IPS-18a (cell line): ENCODE data around the gene SLC38A1.

Experiments used
- H3K27ac ChIP-seq: one replicate; pipeline ENCODE4 v1.5.1; 2013; ENCODE audit warnings: low read length
- H3K27me3 ChIP-seq: one replicate; pipeline ENCODE4 v1.6.1; 2013; ENCODE audit warnings: mild to moderate bottlenecking, low read length; ENCODE audit not compliant: control insufficient read depth, insufficient read depth
- H3K36me3 ChIP-seq: one replicate; pipeline ENCODE4 v1.6.1; 2013; ENCODE audit warnings: low read depth, low read length; ENCODE audit not compliant: control insufficient read depth
- H3K4me1 ChIP-seq: one replicate; pipeline ENCODE4 v1.6.1; 2013; ENCODE audit warnings: low read depth, low read length; ENCODE audit not compliant: control insufficient read depth
- H3K4me3 ChIP-seq: one replicate; pipeline ENCODE4 v1.5.1; 2013; ENCODE audit warnings: low read length
- H3K9ac ChIP-seq: one replicate; pipeline ENCODE4 v1.6.1; 2013; ENCODE audit warnings: mild to moderate bottlenecking, low read length, moderate library complexity
- H3K9me3 ChIP-seq: one replicate; pipeline ENCODE4 v1.6.1; 2013; ENCODE audit warnings: low read depth, low read length; ENCODE audit not compliant: control insufficient read depth

SLC38A1 gene

DNA sequence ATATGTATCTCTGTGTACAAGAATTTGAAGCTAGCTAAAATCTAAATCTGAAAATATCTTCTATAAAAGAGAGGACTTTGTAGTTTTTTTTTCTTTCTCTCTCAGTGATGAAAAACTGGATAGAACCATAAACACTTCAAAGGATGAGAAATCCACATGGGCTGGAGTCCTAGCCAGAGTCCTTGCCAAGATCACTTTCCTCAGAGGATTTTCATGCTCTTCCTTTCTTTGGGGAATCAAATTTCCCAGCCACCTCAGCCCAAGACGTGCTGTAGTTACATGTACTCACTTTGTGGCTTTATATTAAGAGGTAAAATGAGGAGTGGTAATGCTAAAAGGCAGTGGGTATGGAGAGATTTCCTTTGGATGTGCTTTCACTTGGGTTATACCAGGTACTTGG is 110.3 kb downstream of the SLC38A1 start:
- H3K27ac ChIP-seq = no peak overlapping the region

GRCh38 chr12:46154221-46154985 is 114.4 kb downstream of the SLC38A1 start:
- Histone ChIP-seq H3K27ac (no peak overlapping the region), H3K4me1 (no peaks in the 10 kb centered on the region), H3K27me3 (no peaks in the 10 kb centered on the region), H3K36me3 (no peaks in the 10 kb centered on the region), H3K9me3 (no peaks in the 10 kb centered on the region), H3K4me3 (no peak overlapping the region), H3K9ac (no peak overlapping the region)

More for the DNA sequence above, 110.3 kb downstream of the SLC38A1 start:
- H3K36me3 ChIP-seq = no peaks in the 10 kb centered on the region
- no peaks in the 10 kb centered on the region for H3K9me3 ChIP-seq
- no peak overlapping the region for H3K9ac ChIP-seq
- H3K4me3 ChIP-seq = no peak overlapping the region
- H3K27me3 ChIP-seq = no peaks in the 10 kb centered on the region
- H3K4me1 ChIP-seq = no peaks in the 10 kb centered on the region

- Histone ChIP-seq H3K9ac (no peak overlapping the region), H3K9me3 (no peaks in the 10 kb centered on the region), H3K27me3 (no peaks in the 10 kb centered on the region)
Measured at GRCh38 chr12:46153268-46153872, 115.5 kb downstream of the SLC38A1 start.

DNA sequence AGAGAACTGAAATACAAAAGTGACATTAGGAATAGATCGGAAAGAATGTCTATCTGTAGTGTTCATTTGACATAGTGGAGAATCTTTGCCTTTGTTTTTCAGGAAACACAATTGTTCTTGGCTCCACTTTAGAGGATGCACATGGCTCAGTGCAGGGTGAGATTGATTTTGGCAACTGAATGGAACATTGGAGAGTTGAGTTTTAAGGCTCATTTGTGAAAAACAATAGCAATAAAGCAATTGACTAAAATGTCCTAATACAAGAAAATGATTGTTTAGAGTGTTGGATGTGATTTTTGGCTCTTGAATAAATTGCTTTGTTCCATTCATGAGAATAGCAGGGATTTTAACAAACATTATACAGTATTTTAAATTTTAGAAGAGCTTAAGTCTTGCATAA is 116.4 kb downstream of the SLC38A1 start:
- no peak overlapping the region for H3K27ac ChIP-seq
- no peak overlapping the region for H3K4me3 ChIP-seq
- no peaks in the 10 kb centered on the region for H3K36me3 ChIP-seq
- no peak overlapping the region for H3K9ac ChIP-seq
- H3K9me3 ChIP-seq = no peaks in the 10 kb centered on the region
- no peaks in the 10 kb centered on the region for H3K4me1 ChIP-seq
- H3K27me3 ChIP-seq = no peaks in the 10 kb centered on the region

More at GRCh38 chr12:46153268-46153872, 115.5 kb downstream of the SLC38A1 start:
- Histone ChIP-seq H3K4me1 (no peaks in the 10 kb centered on the region), H3K27ac (no peak overlapping the region), H3K4me3 (no peak overlapping the region), H3K36me3 (no peaks in the 10 kb centered on the region)

- H3K9me3 ChIP-seq = no peaks in the 10 kb centered on the region
- H3K4me3 ChIP-seq = no peak overlapping the region
- no peak overlapping the region for H3K9ac ChIP-seq
- no peak overlapping the region for H3K27ac ChIP-seq
- no peaks in the 10 kb centered on the region for H3K36me3 ChIP-seq
- no peaks in the 10 kb centered on the region for H3K4me1 ChIP-seq
- H3K27me3 ChIP-seq = no peaks in the 10 kb centered on the region
Measured at GRCh38 chr12:46150735-46151134, 118.1 kb downstream of the SLC38A1 start.

DNA sequence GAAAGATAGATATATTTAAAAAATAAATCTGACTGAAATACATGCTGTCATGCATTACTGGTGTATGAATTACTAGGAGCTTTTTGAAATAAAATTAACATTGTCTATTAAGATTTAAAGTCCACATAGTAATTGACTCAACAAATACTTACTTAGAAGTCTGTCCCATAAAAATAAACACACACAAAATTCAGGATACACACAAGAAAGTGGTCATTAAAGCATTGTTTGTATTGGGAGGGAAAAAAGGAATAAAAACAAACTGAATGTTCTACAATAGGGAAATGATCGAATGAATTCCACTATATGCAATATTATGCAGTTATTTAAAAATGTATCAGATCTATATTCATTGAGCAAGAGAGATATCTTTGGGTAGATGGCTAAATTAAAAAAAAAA is 118.9 kb downstream of the SLC38A1 start:
- no peak overlapping the region for H3K27ac ChIP-seq

DNA sequence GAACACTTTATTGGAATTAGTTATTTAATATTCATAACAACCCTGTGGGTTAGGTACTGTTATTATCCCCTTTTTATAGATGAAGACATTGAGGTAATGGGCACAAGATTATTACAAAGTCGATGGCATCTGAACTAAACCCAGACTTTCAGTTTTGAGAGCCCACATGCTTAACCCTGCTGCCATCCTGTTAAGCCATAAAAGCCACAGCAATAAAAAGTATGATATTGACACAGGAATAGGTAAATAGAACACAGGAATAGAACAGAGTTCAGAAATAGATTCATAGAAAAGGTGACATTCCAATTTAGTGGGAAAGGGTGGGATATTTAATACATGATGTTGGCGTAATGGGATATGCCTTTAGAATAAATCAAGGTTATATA is 119.8 kb downstream of the SLC38A1 start:
- H3K36me3 ChIP-seq = no peaks in the 10 kb centered on the region
- no peak overlapping the region for H3K27ac ChIP-seq
- H3K4me1 ChIP-seq = no peaks in the 10 kb centered on the region
- no peaks in the 10 kb centered on the region for H3K27me3 ChIP-seq
- no peaks in the 10 kb centered on the region for H3K9me3 ChIP-seq
- H3K4me3 ChIP-seq = no peak overlapping the region
- H3K9ac ChIP-seq = no peak overlapping the region

More for the DNA sequence above, 118.9 kb downstream of the SLC38A1 start:
- H3K4me3 ChIP-seq = no peak overlapping the region
- no peaks in the 10 kb centered on the region for H3K9me3 ChIP-seq
- no peaks in the 10 kb centered on the region for H3K4me1 ChIP-seq
- no peak overlapping the region for H3K9ac ChIP-seq
- H3K36me3 ChIP-seq = no peaks in the 10 kb centered on the region
- no peaks in the 10 kb centered on the region for H3K27me3 ChIP-seq

GRCh38 chr12:46148327-46149078 is 120.3 kb downstream of the SLC38A1 start:
- Histone ChIP-seq H3K9me3 (no peaks in the 10 kb centered on the region), H3K36me3 (no peaks in the 10 kb centered on the region), H3K4me3 (no peak overlapping the region), H3K4me1 (no peaks in the 10 kb centered on the region), H3K9ac (no peak overlapping the region), H3K27me3 (no peaks in the 10 kb centered on the region), H3K27ac (no peak overlapping the region)

GRCh38 chr12:46147144-46147543 is 121.7 kb downstream of the SLC38A1 start:
- Histone ChIP-seq H3K4me3 (no peak overlapping the region), H3K36me3 (no peaks in the 10 kb centered on the region), H3K27ac (no peak overlapping the region), H3K4me1 (no peaks in the 10 kb centered on the region), H3K9me3 (no peaks in the 10 kb centered on the region), H3K27me3 (no peaks in the 10 kb centered on the region), H3K9ac (no peak overlapping the region)

GRCh38 chr12:46145881-46146280 is 123.0 kb downstream of the SLC38A1 start:
- H3K27me3 ChIP-seq = no peaks in the 10 kb centered on the region
- H3K9ac ChIP-seq = no peak overlapping the region
- H3K27ac ChIP-seq = no peak overlapping the region
- H3K36me3 ChIP-seq = no peaks in the 10 kb centered on the region
- no peak overlapping the region for H3K4me3 ChIP-seq
- no peaks in the 10 kb centered on the region for H3K4me1 ChIP-seq
- no peaks in the 10 kb centered on the region for H3K9me3 ChIP-seq

GRCh38 chr12:46144433-46144832 is 124.4 kb downstream of the SLC38A1 start:
- Histone ChIP-seq H3K9me3 (no peaks in the 10 kb centered on the region), H3K36me3 (no peaks in the 10 kb centered on the region), H3K4me1 (no peaks in the 10 kb centered on the region), H3K27me3 (no peaks in the 10 kb centered on the region), H3K9ac (no peak overlapping the region), H3K27ac (no peak overlapping the region), H3K4me3 (no peak overlapping the region)
